Mucosa of rectum (tissue), 2 donors: ENCODE results near the gene LSR.

Source experiments
- H3K27ac ChIP-seq, 2 donors: one replicate each; pipeline ENCODE4 v1.7.0; 2013; ENCODE audit warnings: inconsistent platforms in 2 of 2, low read depth in 2 of 2, low read length in 2 of 2
- H3K27me3 ChIP-seq, 2 donors: one replicate each; pipeline ENCODE4 v1.7.0; 2013; ENCODE audit warnings: low read length in 2 of 2; ENCODE audit not compliant: control insufficient read depth in 2 of 2, insufficient read depth in 2 of 2
- H3K36me3 ChIP-seq, 2 donors: one replicate each; pipeline ENCODE4 v1.7.0; 2013; ENCODE audit warnings: low read length in 2 of 2; ENCODE audit not compliant: control insufficient read depth in 2 of 2, insufficient read depth in 2 of 2
- H3K4me1 ChIP-seq, 2 donors: one replicate each; pipeline ENCODE4 v1.7.0; 2013; ENCODE audit warnings: low read length in 2 of 2, mild to moderate bottlenecking in 1 of 2; ENCODE audit not compliant: control insufficient read depth in 2 of 2, insufficient read depth in 2 of 2
- H3K4me3 ChIP-seq, 2 donors: one replicate each; pipeline ENCODE4 v1.7.0; 2013; ENCODE audit warnings: low read length in 2 of 2
- H3K9ac ChIP-seq, 2 donors: one replicate each; pipeline ENCODE4 v1.7.0; 2013; ENCODE audit warnings: low read length in 2 of 2, low read depth in 1 of 2, mild to moderate bottlenecking in 1 of 2
- H3K9me3 ChIP-seq, 2 donors: one replicate each; pipeline ENCODE4 v1.7.0; 2013; ENCODE audit warnings: low read length in 2 of 2; ENCODE audit not compliant: control insufficient read depth in 2 of 2
- donor health status: healthy.
- donor health status: Normal muscosa, but diverticular disease.

LSR gene

DNA sequence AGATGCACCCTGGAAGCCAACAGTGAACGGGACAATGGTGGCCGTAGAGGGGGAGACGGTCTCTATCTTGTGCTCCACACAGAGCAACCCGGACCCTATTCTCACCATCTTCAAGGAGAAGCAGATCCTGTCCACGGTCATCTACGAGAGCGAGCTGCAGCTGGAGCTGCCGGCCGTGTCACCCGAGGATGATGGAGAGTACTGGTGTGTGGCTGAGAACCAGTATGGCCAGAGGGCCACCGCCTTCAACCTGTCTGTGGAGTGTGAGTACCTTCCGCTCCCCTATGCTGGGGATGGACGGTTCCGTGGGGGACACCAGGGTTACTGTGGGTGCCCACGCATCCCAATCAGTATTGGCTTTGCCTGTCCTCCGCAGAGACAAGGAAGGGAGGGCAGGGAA, 53.6 kb downstream of the LSR start:
- H3K9me3 ChIP-seq: no peaks in the 10 kb centered on the region
- H3K9ac ChIP-seq: no peak overlapping the region
- H3K27ac ChIP-seq: no peak overlapping the region
- H3K27me3 ChIP-seq: no peaks in the 10 kb centered on the region
- no peaks in the 10 kb centered on the region for H3K36me3 ChIP-seq
- no peak overlapping the region for H3K4me3 ChIP-seq
- no peaks in the 10 kb centered on the region for H3K4me1 ChIP-seq

DNA sequence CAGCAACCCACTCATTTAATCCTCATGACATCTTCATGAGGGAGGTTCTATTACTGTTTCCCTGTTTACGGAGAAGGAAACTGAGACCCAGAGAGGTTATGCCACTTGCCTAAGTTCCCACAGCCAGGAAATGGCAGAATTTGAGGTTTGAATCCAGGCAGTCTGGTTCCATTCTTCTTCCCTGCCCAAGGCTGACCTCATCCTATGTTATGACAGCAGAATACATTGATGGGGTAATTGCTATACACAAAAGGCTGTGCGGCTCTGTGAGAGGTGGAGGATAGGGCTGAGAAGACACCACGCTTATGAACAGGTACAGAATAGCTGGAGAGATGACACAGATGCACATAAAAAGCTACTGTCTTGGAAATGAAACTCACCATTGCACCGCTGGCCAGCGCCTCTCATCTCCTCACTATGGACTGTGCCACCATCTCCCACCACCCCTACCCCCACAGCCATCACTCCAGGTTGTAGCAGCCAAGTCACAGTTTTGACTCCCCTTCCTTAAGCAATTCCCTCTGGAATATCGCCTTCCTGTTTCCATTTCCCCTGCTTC, 54.6 kb downstream of the LSR start:
- H3K27me3 ChIP-seq: no peaks in the 10 kb centered on the region
- H3K9ac ChIP-seq: no peak overlapping the region
- no peak overlapping the region for H3K27ac ChIP-seq
- no peaks in the 10 kb centered on the region for H3K9me3 ChIP-seq
- no peaks in the 10 kb centered on the region for H3K4me1 ChIP-seq
- H3K4me3 ChIP-seq: no peak overlapping the region
- no peaks in the 10 kb centered on the region for H3K36me3 ChIP-seq

DNA sequence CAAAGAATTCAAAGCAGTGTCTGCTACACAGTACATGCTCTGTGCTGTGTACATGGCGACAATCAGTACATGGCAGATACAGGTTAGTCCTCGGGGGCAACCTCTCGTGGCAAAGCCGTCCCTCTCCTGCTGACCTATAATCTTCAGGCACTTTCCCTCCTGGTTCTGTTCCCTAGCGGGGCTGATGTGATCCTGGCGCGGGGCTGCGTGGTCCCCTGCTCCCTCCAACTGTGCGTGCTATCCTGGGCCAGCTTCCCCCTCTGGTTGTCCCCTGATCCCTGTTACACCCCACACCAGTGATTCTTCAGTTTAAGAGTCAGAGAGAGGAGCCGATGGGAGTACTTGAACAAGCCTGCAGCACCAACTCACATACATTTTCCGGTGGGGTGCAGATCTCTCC, 55.2 kb downstream of the LSR start:
- Histone ChIP-seq H3K9me3 (no peaks in the 10 kb centered on the region), H3K36me3 (no peaks in the 10 kb centered on the region), H3K4me3 (no peak overlapping the region), H3K4me1 (no peaks in the 10 kb centered on the region), H3K9ac (no peak overlapping the region), H3K27me3 (no peaks in the 10 kb centered on the region), H3K27ac (no peak overlapping the region)

DNA sequence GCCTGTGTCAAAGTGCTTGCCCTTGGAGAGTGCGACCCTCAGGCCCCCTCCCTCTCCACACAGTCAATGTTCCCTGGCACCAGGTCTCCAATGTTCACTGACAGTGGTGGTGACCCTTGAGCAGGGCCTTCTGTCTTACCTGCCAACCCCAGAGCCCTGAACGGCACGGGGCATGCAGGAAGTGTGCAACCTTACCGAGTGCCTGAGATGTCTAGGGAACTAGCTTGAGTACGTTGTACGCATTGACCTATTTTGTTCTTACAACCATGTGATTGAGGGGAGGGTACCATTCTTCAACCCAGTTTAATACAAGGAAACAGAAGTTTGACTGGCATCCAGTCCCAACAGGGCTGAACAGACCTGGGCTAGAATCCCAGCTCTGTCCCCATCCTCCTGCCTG, 56.4 kb downstream of the LSR start:
- H3K9ac ChIP-seq: no peak overlapping the region
- no peaks in the 10 kb centered on the region for H3K27me3 ChIP-seq
- no peak overlapping the region for H3K4me3 ChIP-seq
- H3K9me3 ChIP-seq: no peaks in the 10 kb centered on the region
- no peaks in the 10 kb centered on the region for H3K36me3 ChIP-seq
- H3K27ac ChIP-seq: no peak overlapping the region
- no peaks in the 10 kb centered on the region for H3K4me1 ChIP-seq

DNA sequence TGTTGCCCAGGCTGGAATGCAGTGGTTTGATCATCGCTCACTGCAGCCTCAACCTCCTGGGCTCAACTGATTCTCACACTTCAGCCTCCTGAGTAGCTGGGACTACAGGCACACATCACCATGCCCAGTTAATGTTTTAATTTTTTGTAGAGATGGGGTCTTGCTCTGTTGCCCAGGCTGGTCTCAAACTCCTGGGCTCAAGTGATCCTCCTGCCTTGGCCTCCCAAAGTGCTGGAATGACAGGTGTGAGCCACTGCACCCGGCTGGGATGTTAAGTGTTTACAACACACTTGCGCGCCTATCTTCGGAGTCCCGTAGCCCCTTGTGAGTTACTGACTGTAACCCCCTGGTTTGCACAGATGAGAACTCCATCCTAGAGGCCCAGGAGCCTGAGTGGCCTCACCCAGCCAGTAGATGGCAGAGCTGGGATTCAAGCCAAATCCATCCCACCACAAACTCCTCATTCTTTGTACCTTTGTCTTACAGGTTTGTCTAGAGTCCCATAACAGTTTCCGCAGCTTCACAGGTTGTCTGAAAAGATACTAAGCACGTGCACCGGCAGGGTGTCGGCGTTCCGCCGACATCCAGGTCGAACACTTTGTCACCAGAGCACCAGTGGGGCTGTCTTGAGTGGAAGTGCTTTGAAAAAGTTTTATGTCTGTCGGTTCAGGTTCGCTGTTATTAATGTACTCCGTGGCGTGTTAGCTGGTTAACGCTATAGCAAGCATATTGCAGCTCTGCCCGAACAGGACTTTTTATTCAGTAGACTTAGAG, 57.9 kb downstream of the LSR start:
- H3K27ac ChIP-seq: no peak overlapping the region
- no peak overlapping the region for H3K4me3 ChIP-seq
- no peaks in the 10 kb centered on the region for H3K9me3 ChIP-seq
- no peaks in the 10 kb centered on the region for H3K4me1 ChIP-seq
- no peak overlapping the region for H3K9ac ChIP-seq
- H3K36me3 ChIP-seq: no peaks in the 10 kb centered on the region
- no peaks in the 10 kb centered on the region for H3K27me3 ChIP-seq

DNA sequence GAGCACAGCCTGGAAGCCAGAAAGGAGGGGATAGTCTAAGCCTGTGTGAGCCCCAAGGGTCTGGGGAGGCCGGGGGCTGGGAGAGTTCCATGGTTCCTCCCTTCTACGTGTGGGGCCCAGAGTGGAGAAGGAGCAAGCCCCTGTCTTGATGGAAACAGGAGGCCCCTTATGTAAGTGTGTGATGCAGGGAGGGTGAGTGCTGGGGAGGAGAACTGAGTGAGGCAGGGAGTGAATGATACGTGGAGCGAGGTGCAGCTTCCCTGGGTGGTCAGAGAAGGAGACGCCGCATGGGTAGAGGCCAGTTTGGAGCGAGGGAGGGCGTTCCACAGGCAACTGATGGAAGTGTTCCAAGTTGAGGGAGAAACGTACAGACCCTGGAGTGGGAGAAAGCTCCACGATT, 59.1 kb downstream of the LSR start:
- Histone ChIP-seq H3K27ac (no peak overlapping the region), H3K27me3 (no peaks in the 10 kb centered on the region), H3K4me1 (no peaks in the 10 kb centered on the region), H3K9me3 (no peaks in the 10 kb centered on the region), H3K9ac (no peak overlapping the region), H3K4me3 (no peak overlapping the region), H3K36me3 (no peaks in the 10 kb centered on the region)

DNA sequence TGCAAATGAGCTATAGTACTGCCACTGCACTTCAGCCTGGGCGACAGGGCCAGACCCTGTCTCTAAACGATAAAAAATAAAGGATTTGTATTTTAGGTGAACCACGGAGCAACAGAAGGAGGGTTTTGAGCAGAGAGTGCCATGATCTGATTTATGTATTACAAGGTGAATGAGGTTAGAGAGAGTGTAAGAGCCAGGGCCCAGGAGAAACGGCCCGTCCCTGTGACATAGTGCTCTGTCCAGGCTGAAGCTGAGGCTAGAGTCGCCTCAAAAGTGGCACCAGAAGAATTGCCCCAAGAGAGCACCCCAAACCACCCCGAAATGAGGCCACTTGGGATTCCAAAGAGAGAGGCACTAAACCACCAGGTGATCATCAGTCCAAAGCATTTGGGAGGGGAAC, 60.1 kb downstream of the LSR start:
- Histone ChIP-seq H3K4me1 (no peaks in the 10 kb centered on the region), H3K27ac (no peak overlapping the region), H3K9ac (no peak overlapping the region), H3K36me3 (no peaks in the 10 kb centered on the region), H3K9me3 (no peaks in the 10 kb centered on the region), H3K27me3 (no peaks in the 10 kb centered on the region), H3K4me3 (no peak overlapping the region)

DNA sequence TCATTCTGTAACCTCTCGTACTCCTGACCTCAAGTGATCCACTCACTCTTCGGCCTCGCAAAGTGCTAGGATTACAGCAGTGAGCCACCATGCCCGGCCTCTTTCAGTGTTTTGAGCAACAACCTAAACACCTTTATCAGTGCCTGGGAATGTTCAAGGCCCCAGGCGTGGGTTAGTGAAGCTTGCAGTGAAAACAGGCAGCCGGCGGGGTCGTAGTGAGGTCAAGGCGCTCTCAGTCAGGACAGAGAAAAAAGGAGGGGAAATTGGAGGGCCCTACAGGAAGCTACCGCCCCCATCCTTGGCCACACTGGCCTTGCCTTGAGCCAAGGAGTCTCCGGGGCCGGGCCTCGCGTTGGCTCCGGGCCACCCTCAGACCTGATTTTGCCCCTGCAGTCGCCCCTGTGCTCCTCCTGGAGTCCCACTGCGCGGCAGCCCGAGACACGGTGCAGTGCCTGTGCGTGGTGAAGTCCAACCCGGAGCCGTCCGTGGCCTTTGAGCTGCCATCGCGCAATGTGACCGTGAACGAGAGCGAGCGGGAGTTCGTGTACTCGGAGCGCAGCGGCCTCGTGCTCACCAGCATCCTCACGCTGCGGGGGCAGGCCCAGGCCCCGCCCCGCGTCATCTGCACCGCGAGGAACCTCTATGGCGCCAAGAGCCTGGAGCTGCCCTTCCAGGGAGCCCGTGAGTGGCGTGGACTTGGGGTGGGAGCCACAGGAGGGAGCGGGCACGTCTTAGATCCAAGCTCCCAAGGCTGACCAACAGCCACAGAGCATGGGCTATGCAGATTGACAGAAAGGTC, 60.9 kb downstream of the LSR start:
- Histone ChIP-seq H3K27ac (no peak overlapping the region), H3K9ac (no peak overlapping the region), H3K36me3 (no peaks in the 10 kb centered on the region), H3K4me3 (no peak overlapping the region), H3K9me3 (no peaks in the 10 kb centered on the region), H3K27me3 (no peaks in the 10 kb centered on the region), H3K4me1 (no peaks in the 10 kb centered on the region)

DNA sequence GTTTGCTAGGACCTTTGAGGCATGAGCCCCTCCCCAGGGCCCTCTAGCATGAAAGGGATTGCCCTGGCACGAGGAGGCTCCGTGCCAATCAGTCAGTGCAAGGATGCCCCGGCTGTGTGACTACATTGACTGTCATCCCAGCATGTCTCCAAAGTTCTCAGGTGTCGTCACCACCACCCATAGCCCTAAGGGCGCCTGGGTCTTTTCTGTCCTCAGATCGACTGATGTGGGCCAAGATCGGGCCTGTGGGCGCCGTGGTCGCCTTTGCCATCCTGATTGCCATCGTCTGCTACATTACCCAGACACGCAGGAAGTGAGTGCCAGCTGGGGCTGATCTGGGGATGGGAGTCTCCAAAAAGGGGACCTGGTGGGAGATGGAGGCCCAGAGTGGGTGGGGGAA, 61.5 kb downstream of the LSR start:
- Histone ChIP-seq H3K9ac (no peak overlapping the region), H3K27ac (no peak overlapping the region), H3K9me3 (no peaks in the 10 kb centered on the region), H3K27me3 (no peaks in the 10 kb centered on the region), H3K36me3 (no peaks in the 10 kb centered on the region), H3K4me1 (no peaks in the 10 kb centered on the region), H3K4me3 (no peak overlapping the region)

DNA sequence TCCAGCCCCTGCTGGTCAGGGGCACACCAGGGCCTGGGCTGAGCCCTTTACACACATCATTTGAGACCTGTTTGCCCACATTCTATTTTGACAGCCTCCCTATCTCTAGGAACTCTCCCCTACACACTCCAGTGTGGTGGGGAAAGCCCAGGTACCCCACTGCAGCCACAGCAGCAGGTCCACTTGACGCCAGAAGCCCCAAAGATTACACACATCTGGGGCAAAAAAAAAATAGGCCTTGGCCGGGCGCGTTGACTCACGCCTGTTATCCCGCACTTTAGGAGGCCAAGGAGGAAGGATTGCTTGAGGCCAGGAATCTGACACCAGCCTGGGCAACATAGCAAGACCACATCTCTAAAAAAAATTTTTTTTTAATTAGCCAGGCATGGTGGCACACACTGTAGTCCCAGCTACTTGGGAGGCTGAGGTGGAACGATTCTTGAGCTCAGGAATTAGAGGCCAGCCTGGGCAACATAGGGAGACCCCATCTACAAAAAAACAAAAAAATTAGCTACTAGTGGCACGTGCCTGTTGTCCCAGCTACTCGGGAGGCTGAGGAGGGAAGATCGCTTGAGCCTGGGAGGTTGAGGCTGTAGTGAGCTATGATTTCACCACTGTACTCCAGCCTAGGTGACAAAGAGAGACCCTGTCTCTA, 62.1 kb downstream of the LSR start:
- Histone ChIP-seq H3K9me3 (no peaks in the 10 kb centered on the region), H3K4me3 (no peak overlapping the region), H3K4me1 (no peaks in the 10 kb centered on the region), H3K27me3 (no peaks in the 10 kb centered on the region), H3K36me3 (no peaks in the 10 kb centered on the region), H3K9ac (no peak overlapping the region), H3K27ac (no peak overlapping the region)
